GM19035 (cell line): ENCODE data around the gene KNDC1.

Experiments used
- ATAC-seq: cut with Tn5 transposase; IDR thresholded peaks from one replicate; pipeline ENCODE4 v1.9.1; 2021; ENCODE audit not compliant: unreplicated experiment

KNDC1 gene

DNA sequence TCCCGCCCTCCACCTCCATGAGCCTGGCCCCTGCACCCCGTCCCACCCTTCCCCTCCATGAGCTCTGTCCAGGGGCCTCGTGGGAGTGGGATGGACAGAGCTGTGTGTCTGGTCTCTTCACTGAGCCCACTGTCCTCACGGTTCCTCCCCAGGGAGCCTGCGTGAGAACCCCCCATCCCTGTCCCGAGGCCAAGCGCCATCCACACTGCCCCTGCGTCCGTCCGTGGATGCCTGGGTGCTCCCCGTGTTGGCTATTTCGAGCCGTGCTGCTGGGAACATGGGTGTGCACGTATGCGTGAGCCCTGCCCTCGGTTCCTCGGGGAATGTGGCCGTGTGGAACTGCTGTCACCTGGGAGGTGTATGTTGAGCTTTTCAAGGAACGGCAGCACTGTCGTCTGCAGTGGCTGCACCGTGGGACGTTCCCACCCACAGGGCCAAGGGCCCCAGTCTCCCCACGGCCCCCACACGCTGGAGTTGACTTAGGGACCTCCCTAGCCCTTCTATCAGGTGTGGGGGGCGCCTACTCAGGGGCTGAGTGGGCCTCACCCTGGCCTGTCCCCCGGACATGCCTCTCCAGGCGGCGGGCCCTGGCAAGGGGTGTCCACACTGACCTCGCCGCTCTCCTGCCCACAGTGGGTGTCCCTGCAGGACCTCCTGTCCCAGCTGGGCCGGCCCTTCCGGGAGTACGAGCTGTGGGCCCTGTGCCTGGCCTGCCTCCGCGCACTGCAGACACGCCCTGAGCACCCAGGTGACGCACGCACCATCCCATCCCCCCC lies 28.1 kb downstream of the KNDC1 start:
- no peak for ATAC-seq

DNA sequence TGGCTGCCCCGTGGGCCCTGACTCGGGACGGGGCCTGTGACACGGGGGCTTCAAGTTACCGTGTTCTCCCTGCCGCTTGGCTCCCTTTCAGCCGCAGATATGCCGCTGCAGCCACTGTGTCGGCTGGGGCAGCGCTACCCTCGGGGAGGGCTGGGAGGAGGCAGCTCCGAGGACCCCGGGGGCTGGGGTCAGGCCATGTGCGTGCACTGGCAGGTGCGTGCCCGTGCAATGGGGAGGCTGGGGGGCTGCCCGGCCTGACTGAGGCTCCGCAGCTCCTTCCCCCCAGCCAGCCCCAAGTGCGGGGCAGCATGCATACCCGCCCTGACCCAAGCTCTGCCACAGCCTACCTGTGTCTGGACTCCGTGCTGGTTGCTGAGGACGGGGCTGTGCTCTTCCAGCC lies 29.2 kb downstream of the KNDC1 start:
- ATAC-seq = no peak

DNA sequence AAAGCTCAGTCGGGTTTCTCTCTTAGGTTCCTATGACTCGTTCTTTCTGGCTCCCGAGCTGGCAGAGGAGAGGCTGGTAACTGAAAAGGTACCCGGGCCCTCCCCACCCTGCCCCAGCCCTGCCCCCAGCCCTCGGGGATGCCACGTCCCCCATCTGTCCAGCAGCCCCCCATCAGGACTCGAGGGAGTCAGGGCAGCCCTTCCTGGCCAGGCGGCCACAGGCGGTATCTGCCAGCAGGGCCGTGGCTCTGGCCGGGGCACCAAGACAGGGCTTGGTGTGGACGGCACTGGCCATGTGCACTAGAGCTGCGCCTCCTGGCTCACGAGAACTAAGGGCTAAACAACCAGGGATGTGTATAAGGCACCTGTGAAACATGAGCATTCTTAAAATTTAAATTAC lies 29.7 kb downstream of the KNDC1 start:
- ATAC-seq = no peak

DNA sequence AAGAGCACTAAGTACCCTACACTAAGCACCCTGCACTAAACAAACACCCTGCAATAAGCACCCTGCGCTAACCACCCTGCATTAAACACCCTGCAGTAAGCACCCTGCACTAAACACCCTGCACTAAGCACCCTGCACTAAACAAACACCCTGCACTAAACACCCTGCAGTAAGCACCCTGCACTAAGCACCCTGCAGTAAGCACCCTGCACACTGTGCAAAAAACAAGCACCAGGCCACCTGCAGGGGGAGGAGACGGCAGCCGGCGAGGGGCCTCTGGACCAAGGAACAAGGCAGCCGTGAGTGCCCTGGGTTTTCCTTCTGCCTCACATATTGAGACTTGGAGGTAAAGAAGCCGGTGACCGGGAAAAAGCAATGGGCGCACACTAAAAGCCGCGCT lies 30.2 kb downstream of the KNDC1 start:
- no peak for ATAC-seq

DNA sequence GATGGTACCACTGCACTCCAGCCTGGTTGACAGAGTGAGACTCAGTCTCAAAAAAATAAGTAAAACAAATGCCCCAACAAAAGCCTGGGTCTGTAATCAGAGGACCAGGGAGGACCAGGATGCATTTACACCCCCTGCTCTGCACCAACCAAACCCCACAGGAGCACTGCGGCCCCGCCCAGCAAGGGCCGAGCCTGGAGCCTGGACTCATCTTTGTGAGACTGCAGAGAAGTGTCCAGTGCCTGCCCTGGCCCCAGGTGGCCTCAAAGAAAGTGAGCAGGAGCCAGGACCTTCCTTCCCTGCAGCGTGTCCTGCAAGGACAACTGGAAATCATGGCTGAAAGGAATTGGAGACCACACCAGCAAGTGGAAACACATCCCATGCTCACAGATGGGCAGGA lies 31.6 kb downstream of the KNDC1 start:
- ATAC-seq = no peak

DNA sequence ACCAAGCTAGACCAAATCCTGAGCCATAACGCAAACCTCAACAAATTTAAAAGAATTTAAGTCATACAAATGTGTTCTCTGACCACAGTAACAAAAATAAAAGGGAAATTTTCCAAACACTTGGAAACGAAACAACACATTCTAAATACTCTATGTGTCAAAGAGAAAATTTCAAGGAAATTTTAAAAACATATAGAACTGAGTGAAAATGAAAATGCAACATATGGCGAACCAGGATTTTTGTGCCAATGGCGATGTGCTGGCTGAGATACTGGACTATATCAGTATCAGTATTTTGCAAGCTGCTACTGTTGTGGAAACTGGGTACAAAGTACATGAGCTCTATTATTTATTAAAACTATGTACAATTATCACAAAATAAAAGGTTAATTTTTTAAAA lies 34.1 kb downstream of the KNDC1 start:
- no peak for ATAC-seq

DNA sequence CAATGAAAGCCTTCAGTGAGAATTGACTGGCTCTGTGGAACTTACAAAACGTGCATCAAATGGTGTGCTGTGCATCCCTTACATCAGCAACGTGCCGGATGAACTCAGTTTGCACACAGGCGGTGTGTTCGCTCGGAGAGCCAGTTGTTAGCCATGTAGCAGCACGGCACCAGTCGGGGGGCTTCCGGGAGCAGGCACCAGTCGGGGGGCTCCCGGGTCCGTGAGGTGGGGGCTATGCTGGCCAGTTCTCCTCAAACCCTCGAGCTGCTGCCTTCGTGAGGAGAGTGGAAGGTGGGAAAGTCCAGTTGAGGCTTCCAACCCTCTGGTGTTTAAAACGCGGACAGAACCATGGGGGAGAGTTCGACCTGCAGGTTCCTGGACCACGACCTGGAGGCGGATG lies 35.1 kb downstream of the KNDC1 start:
- ATAC-seq = no peak

DNA sequence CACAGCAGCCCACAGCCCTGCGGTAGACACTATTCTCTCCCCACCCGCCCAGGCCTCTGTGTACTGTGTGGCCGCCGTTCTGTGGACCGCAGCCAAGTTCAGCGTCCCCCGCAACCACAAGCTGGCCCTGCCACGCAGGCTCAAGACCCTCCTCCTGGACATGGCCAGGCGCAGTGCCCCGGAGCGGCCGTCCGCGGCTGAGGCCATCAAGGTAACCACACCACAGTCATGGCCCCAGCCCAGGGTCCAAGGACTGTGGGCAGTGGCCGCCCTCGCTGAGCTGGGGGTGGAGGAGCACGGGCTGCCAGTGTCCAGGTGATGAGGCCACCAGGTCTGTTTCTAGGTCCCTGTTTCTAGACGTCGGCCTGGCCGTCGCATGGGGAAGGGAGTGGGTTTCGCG lies 35.6 kb downstream of the KNDC1 start:
- ATAC-seq = no peak

DNA sequence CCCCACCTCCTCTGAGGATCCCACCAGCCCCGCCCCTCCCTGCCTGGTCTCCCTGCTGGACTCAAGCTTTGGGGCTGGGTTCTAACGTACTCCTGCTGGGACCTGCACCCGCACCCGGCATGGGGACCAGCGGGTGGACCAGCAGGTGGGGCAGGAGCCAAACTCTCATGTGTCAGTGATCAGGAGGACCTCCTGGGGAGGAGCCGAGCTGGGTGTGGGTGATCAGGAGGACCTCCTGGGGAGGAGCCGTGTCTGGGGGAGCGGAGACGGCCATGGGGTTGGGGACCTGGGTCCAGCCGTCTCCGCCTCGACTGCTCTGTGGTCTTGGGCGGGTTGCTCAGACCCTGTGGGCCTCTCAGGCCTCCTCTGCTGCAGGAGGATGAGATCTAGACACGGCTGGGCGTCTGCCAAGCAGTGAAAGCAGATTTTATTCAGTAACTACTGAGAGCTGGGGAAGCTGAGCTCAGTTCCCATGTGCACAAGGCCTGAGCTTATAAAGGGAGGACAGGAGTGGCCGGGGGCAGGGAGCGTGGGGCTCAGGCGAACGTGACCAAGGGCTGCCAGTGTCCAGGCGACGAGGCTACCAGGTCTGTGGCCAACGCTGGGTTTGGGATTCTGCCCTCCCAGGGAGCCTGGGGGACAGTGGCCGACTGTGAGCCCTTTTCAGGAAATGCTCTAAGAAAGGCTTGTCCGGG lies 36.3 kb downstream of the KNDC1 start:
- no peak for ATAC-seq

DNA sequence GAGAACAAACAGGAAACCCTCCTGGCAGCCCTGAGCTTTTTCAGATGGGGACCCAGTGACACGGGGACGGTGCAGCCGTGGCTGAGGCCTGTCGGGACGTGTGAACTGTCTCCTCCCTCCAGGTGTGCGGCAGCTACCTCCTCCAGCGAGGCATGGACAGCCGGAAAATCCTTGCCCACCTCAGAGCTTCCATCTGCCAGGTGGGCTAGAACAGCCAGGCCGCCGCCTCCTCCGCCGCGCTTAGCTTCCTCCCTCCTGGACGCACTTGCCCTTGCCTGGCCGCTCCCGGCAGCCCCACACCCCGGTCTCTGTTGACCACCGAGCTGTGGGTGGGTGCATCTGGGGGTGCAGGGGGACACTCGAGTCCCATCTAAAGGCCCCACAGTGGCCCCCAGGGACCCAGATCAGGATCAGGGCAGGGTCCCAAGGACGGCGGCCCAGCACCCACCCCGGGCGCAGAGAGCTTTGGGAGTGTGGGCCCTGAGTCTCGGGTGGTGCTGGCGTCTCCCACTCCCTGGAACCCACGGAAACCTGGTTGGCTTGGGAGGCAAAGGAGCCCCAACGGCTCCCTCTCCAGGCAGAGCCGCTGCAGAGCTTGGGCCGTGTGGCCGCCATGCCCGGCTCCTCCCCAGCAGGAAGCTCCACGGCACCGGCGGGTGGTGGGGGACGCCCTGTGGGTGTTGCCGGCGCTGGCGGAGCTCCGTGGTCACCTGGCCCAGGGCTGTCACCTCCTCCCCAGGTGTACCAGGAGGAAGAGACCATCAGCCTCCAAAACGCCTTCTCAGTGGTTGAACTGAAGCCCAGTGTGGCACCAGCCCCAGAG lies 37.1 kb downstream of the KNDC1 start:
- ATAC-seq = no peak

DNA sequence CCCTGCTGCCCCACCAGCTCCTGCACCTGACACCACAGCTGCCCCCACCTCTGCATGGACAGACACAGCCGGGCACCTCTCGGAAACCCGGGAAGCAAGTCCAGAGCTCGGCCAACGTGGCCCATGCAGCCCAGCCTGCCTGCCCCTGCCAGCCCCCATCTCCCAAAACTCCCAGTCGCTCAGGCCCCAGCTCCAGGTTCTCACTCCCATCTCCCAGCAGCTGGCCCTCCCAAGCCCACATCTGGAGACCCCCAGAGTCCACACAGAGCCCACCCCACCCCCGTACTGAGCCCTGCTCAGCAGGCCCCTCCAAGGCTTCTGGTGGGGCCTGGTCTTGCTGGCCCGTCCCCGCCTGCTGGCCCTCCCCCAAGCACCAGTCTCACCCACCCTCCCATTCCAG lies 37.8 kb downstream of the KNDC1 start:
- no peak for ATAC-seq

DNA sequence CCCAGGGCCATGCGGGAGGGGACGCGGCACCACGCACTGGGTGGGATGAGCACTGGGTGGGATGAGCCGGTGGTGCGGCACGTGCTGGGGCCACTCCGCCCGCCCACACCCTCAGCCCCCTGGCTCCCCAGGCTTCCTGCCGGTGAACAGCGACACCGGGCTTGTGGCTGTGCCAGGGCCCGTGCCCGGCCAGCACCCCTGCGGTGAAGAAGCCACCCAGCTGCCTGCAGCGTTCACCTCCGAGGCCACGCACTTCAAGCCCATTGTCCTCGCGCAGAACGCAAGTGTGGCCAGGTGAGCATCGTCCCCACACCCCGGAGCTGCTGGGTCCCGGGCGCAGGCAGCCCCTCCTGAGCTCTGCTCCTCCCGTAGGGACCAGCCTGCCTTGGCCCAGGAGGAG lies 38.2 kb downstream of the KNDC1 start:
- no peak for ATAC-seq

DNA sequence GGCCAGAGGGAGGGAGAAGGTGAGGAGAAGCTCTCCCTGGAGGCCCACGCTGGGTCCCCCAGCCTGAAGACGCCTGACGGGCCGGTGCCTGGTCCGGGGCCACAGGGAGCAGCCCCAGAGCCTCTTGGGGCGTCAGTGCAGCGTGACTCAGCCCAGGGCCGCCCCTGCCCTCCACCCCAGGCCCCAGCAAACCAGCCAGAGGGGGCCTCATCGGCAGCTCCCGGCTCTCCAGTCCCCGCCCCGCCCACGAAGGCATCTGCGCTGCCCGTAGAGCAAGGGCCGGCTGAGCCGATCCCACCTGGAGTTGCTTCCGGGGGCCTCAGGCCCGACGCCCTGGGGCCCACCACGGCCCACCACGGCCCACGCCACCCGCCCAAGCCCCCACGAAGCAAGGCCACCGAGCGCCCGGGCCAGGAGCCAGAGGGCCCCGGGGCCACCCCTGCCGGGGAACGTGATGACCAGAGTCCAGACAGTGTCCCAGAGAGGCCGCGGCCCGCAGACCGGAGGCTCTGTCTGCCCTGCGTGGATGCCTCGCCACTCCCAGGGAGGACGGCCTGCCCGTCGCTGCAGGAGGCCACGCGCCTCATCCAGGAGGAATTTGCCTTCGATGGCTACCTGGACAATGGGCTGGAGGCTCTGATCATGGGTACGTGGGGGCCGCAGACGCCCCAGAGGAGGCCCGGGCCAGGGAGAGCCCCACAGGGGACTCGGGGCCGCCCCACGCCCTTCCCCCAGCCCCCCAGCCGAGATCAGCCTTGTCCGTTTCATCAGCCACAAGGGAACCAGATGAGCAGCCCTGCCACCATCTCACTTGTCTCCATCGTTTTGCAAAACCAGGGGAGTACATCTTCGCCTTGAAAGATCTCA lies 38.8 kb downstream of the KNDC1 start:
- no peak for ATAC-seq

DNA sequence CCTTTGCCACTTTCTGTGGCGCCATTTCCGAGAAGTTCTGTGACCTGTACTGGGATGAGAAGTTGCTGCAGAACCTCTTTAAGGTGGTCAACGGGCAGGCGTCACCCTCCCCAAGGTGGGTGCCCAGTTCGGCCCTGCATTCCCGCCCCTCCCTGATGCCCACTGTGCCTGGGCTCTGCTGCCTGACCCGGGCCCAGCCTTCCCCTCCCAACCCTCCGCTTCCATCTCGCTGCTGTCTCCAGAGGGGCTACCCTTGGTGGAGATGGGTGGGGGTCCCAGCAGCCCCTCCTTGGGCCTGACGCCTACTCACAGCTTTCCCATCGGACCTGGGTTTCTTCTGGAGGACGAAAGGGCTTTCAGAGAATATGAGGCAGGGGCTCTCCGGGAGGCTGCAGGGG lies 39.5 kb downstream of the KNDC1 start:
- no peak for ATAC-seq

DNA sequence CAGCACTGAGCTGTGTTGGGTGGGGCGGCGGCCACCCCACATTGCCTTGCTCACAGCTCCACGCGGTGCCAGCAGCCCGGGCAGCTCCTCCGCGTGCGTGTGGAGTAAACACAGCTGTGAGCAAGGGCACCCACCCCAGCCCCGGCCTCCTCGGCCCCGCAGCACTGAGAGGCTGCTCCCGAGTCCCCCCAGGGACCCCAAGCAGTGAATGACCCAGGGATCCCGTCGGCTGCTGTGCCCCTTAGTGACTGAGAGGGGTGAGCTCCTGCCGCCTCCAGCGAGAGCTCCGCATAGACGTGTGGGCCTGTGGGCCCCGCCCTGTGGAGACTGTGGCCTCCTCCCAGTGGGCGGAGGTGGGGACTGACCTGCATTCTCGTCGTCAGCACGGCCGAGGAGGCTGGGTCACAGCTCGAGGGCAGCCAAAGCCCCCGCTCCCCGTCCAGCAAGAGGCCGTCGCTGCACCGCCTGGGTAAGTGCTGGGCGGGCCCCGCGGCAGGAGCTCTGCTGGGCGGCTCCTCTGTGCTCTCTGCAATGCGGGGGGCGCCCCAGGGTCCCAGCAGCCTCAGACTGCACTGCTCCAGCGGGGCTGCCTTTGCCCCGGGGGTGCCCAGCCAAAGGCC lies 40.1 kb downstream of the KNDC1 start:
- no peak for ATAC-seq

DNA sequence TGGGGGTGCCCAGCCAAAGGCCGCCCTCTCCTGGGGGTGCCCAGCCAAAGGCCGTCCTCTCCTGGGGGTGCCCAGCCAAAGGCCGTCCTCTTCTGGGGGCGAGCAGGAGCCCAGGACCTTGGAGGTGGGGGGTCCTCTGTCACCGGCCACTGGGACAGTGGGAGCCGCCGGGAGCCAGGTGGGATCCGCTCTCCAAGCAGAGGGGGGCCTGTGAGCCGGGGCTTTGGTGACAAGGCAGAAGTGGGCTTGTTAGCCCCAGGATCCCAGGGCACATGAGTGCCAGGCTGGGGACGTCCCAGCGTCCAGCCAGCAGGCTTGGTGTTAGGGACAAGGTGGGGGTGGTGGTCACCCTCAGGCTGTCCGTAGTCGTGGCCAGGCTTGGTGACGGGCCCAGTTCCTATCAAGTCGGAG lies 40.6 kb downstream of the KNDC1 start:
- ATAC-seq = no peak

DNA sequence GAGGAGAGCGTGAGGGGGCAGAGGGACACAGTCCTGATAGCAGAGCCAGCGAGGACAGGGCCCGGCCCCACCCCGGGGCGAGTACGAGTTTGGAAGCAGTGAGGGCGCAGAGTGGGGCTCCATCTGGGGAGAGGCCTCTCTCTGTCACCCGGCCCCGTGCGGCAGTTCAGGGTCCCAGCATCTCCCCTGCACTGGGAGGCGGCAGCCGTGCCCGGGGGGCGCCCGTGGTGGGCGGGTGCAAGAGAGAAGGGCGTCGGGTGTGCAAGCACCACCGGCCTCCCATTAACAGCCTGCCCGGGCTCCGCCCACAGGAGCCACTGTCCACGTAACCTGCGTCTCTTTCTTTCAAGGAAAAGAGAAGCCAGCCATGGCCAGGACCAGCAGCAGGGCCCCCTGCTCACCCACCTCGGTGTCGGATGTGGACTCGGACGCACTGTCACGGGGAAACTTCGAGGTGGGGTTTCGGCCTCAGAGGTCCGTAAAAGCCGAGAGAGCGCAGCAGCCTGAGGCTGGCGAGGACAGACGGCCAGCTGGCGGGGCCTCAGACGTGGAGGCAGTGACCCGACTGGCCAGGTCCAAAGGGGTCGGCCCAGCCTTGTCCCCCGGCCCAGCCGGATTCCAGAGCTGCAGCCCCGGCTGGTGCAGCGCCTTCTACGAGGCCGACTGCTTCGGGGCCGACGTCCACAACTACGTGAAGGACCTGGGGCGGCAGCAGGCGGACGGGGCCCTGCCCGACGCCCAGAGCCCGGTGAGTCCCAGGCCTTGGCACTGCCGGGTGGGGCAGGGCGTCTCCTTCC lies 41.3 kb downstream of the KNDC1 start:
- ATAC-seq = no peak

DNA sequence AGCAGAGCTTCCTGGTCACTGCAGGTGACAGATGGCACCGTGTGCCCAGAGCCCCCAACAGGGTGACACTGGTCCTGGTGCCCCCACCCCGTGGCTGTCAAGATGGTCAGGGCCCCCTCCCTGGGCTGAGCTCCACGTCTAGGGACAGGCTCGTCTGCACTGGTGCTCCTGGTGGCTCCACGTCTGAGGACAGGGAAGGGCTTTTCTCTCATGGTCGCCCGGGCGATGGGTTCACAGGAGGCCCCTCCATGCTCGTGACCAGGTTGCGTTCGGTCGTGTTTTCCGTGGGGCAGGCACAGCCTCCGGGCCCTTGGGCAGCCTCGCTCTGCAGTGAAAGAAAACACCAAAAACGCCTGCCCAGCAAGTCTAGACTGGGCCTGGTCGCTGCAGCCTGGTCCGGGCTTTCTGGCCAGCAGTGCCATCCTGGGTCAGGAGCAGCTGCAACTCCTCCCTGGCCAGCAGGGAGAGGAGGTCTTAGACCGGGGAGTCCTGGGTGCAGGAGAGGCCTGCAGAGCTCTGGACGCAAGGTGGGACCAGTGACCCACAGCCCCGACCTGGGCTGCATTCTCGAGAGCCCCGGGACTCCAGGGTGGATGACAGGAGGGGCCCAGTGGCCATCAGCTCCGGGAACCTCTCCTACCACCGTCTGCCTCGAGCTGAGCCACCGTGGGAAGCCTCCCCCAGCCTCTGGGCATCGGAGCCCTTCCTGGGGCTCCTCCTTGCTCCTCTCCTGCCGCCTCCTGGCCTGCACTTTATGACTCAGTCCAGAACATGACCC lies 42.1 kb downstream of the KNDC1 start:
- ATAC-seq = no peak
